C4-2B (cell line): Measurements from ENCODE around the gene KRTAP1-1.

Experiments
- H3K27ac ChIP-seq: fragments of 450-650 bp; 2 replicates; pipeline ENCODE4 v1.5.1; 2017
- ZFX ChIP-seq: fragments of 450-650 bp; IDR thresholded peaks from 2 replicates; pipeline ENCODE4 v1.6.1; 2017
- TF ChIP-seq, protein P1 (sequence below): fragments of 450-650 bp; conservative IDR thresholded peaks from 2 replicates; pipeline ENCODE4 v1.5.1; 2017; ENCODE audit warnings: mild to moderate bottlenecking

The KRTAP1-1 gene

GRCh38 chr17:41019415-41019814, 21.8 kb downstream of the KRTAP1-1 start:
- no peak for TF ChIP-seq ZFX
- TF ChIP-seq, protein P1, sequence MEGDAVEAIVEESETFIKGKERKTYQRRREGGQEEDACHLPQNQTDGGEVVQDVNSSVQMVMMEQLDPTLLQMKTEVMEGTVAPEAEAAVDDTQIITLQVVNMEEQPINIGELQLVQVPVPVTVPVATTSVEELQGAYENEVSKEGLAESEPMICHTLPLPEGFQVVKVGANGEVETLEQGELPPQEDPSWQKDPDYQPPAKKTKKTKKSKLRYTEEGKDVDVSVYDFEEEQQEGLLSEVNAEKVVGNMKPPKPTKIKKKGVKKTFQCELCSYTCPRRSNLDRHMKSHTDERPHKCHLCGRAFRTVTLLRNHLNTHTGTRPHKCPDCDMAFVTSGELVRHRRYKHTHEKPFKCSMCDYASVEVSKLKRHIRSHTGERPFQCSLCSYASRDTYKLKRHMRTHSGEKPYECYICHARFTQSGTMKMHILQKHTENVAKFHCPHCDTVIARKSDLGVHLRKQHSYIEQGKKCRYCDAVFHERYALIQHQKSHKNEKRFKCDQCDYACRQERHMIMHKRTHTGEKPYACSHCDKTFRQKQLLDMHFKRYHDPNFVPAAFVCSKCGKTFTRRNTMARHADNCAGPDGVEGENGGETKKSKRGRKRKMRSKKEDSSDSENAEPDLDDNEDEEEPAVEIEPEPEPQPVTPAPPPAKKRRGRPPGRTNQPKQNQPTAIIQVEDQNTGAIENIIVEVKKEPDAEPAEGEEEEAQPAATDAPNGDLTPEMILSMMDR, result no peak
- no peak overlapping the region for H3K27ac ChIP-seq

GRCh38 chr17:41018541-41018940, 22.7 kb downstream of the KRTAP1-1 start:
- TF ChIP-seq ZFX, result no peak
- TF ChIP-seq, protein P1, result no peak
- no peak overlapping the region for H3K27ac ChIP-seq

DNA sequence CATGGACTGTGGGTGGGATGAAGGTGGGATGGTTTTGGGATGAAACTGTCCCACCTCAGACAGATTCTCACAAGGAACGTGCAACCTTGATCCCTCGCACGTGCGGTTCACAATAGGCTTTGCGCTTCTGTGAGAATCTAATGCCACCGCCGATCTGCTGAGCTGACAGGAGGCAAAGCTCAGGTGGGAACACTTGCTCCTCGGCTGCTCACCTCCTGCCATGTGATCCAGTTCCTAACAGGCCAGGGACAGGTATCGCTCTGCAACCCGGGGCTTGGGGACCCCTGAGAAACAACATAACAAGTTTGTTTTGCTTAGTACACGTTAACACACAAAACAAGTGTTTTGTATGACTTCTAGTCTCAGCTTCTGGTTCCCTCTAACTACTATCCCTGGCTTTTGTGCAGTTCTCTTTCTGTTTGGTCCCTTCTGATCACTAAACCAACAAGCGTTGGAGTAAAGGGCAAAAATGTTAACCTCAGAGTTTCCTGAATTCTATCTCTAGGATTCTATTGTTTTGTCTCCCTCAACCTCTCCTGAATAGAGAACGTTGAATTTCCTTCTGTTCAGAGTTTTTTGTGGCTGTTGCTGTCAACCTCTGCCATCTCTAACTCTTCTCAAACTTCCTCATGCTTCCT, 24.6 kb downstream of the KRTAP1-1 start:
- no peak overlapping the region for H3K27ac ChIP-seq
- TF ChIP-seq ZFX, result no peak
- TF ChIP-seq, protein P1, result no peak

DNA sequence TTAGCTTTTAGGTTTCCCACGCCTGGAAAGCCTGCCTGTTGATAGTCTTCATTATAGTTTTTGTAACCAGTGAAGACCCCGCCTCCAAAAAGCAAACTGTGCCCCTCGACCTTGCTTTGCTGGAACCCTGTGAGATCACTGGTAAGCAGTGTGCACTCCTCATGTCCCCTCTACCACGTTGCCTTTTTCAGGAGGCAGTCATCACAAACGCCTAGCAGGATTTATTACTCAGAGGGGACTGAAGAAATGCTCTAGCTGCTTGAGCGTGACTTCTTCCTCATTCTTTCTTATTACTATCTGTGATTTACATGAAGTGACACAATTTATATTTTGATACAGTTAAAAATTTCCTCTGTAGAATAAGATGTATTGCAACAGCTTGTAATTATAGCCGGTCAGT, 25.8 kb downstream of the KRTAP1-1 start:
- no peak overlapping the region for H3K27ac ChIP-seq
- TF ChIP-seq, protein P1, result no peak
- no peak for TF ChIP-seq ZFX

GRCh38 chr17:41013606-41014005, 27.6 kb downstream of the KRTAP1-1 start:
- no peak overlapping the region for H3K27ac ChIP-seq
- TF ChIP-seq, protein P1, result no peak
- TF ChIP-seq ZFX, result no peak

- TF ChIP-seq, protein P1, result no peak
- TF ChIP-seq ZFX, result no peak
- H3K27ac ChIP-seq, result no peak overlapping the region
These were observed 28.1 kb downstream of the KRTAP1-1 start for GRCh38 chr17:41013181-41013580.

DNA sequence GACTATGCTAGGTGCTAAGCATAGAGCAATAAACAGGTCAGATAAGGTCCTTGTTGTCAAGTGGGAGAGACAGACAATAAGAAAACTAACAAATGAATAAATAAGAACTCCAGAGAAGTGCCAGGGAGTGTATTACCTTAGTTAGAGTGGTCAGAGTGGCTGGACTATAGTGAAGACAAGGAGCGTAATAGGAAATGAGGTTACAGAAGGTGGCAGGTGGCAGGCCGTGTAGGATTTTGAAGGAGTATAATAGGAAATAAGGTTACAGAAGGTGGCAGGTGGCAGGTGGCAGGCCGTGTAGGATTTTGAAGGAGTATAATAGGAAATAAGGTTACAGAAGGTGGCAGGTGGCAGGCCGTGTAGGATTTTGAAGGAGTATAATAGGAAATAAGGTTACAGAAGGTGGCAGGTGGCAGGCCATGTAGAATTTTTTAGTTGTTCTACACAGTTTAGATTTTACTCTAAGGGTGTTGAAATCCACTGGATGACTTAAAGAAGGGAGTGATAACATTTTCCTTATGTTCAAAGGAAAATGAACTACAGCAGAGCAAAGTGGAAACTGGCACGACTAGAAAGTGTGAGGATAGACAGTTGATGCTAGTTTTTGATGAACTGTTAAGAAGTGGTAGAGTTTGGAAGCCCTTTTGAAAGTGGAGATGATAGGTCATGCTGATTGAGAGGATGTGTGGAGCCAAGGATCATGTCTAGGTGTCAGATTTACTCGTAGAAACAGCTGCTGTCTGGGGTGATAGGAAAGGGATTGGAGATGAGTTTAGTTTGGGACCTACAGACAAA, 28.7 kb downstream of the KRTAP1-1 start:
- H3K27ac ChIP-seq, result no peak overlapping the region
- TF ChIP-seq, protein P1, result no peak
- TF ChIP-seq ZFX, result no peak
